ENCODE measurements around the gene TMUB1.

Gene TMUB1

DNA sequence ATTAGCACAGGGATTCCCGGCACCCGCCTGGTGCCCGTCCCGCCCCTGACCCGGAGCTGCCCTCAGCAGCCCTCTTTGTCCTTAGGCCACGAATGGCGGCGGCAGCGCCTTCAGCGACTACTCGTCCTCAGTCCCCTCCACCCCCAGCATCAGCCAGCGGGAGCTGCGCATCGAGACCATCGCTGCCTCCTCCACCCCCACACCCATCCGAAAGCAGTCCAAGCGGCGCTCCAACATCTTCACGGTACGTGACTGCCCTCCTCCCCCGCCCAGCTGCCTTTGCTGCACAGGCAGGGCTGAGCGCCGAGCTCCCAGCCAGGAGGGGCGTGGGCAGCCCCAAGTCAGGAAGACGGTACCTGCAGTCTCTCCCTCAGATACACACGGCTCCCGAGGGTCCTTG lies 36.6 kb upstream of the TMUB1 start:
- TF ChIP-seq, protein P1, sequence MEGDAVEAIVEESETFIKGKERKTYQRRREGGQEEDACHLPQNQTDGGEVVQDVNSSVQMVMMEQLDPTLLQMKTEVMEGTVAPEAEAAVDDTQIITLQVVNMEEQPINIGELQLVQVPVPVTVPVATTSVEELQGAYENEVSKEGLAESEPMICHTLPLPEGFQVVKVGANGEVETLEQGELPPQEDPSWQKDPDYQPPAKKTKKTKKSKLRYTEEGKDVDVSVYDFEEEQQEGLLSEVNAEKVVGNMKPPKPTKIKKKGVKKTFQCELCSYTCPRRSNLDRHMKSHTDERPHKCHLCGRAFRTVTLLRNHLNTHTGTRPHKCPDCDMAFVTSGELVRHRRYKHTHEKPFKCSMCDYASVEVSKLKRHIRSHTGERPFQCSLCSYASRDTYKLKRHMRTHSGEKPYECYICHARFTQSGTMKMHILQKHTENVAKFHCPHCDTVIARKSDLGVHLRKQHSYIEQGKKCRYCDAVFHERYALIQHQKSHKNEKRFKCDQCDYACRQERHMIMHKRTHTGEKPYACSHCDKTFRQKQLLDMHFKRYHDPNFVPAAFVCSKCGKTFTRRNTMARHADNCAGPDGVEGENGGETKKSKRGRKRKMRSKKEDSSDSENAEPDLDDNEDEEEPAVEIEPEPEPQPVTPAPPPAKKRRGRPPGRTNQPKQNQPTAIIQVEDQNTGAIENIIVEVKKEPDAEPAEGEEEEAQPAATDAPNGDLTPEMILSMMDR (conservative IDR thresholded peaks at IDR 0.05; ENCODE audit: low read depth, low read length) = no peak
- Histone ChIP-seq H3K36me3 (ENCODE audit: insufficient read depth) (peaks cover 11% of the 10 kb centered on the region; the same call in 1 of the 2 replicates), H3K9ac (no peak overlapping the region), H3K4me1 (ENCODE audit: low read depth, poor library complexity, severe bottlenecking) (no peaks in the 10 kb centered on the region), H4K20me1 (ENCODE audit: insufficient read depth) (no peaks in the 10 kb centered on the region), H2AFZ (ENCODE audit: low read depth) (no peak overlapping the region), H3K27ac (no peak overlapping the region), H3K79me2 (ENCODE audit: insufficient read depth, low read depth) (no peaks in the 10 kb centered on the region), H3K27me3 (ENCODE audit: insufficient read depth, low read depth) (no peaks in the 10 kb centered on the region), H3K4me2 (no peak overlapping the region), H3K4me3 (IDR thresholded peaks at IDR 0.05; ENCODE audit: insufficient read depth, low read depth, low read length) (no peak overlapping the region)

- no peaks in the 10 kb centered on the region for H4K20me1 ChIP-seq (ENCODE audit: insufficient read depth)
- H3K4me3 ChIP-seq (IDR thresholded peaks at IDR 0.05; ENCODE audit: insufficient read depth, low read depth, low read length) = no peak overlapping the region
- H3K9ac ChIP-seq = no peak overlapping the region
- TF ChIP-seq, protein P1 (conservative IDR thresholded peaks at IDR 0.05; ENCODE audit: low read depth, low read length) = no peak
- H3K4me2 ChIP-seq = no peak overlapping the region
- H3K79me2 ChIP-seq (ENCODE audit: insufficient read depth, low read depth) = no peaks in the 10 kb centered on the region
- no peaks in the 10 kb centered on the region for H3K4me1 ChIP-seq (ENCODE audit: low read depth, poor library complexity, severe bottlenecking)
- H3K27me3 ChIP-seq (ENCODE audit: insufficient read depth, low read depth) = no peaks in the 10 kb centered on the region
- H3K36me3 ChIP-seq (ENCODE audit: insufficient read depth) = peaks cover 8% of the 10 kb centered on the region; the same call in 1 of the 2 replicates
- no peak overlapping the region for H2AFZ ChIP-seq (ENCODE audit: low read depth)
- H3K27ac ChIP-seq = no peak overlapping the region
These were observed 35.7 kb upstream of the TMUB1 start for GRCh38 chr7:151119055-151119415.

GRCh38 chr7:151118108-151119054 lies 35.1 kb upstream of the TMUB1 start:
- H3K27ac ChIP-seq = no peak overlapping the region
- H4K20me1 ChIP-seq (ENCODE audit: insufficient read depth) = no peaks in the 10 kb centered on the region
- peaks cover 5% of the 10 kb centered on the region; the same call in 1 of the 2 replicates for H3K36me3 ChIP-seq (ENCODE audit: insufficient read depth)
- H3K4me2 ChIP-seq = no peak overlapping the region
- no peaks in the 10 kb centered on the region for H3K4me1 ChIP-seq (ENCODE audit: low read depth, poor library complexity, severe bottlenecking)
- TF ChIP-seq, protein P1 (conservative IDR thresholded peaks at IDR 0.05; ENCODE audit: low read depth, low read length) = no peak
- peaks cover 1% of the 10 kb centered on the region; the same call in 1 of the 2 replicates for H3K79me2 ChIP-seq (ENCODE audit: insufficient read depth, low read depth)
- H3K4me3 ChIP-seq (IDR thresholded peaks at IDR 0.05; ENCODE audit: insufficient read depth, low read depth, low read length) = no peak overlapping the region
- no peaks in the 10 kb centered on the region for H3K27me3 ChIP-seq (ENCODE audit: insufficient read depth, low read depth)
- H2AFZ ChIP-seq (ENCODE audit: low read depth) = no peak overlapping the region
- H3K9ac ChIP-seq = no peak overlapping the region

- no peaks in the 10 kb centered on the region for H3K27me3 ChIP-seq (ENCODE audit: insufficient read depth, low read depth)
- TF ChIP-seq, protein P1 (conservative IDR thresholded peaks at IDR 0.05; ENCODE audit: low read depth, low read length) = no peak
- H3K27ac ChIP-seq = no peak overlapping the region
- no peaks in the 10 kb centered on the region; the same call in 1 of the 2 replicates for H4K20me1 ChIP-seq (ENCODE audit: insufficient read depth)
- peaks cover 5% of the 10 kb centered on the region; the same call in 1 of the 2 replicates for H3K36me3 ChIP-seq (ENCODE audit: insufficient read depth)
- peaks cover 10% of the 10 kb centered on the region; the same call in 1 of the 2 replicates for H3K79me2 ChIP-seq (ENCODE audit: insufficient read depth, low read depth)
- no peak overlapping the region for H3K9ac ChIP-seq
- no peaks in the 10 kb centered on the region for H3K4me1 ChIP-seq (ENCODE audit: low read depth, poor library complexity, severe bottlenecking)
- H3K4me2 ChIP-seq = no peak overlapping the region
- no peak overlapping the region for H3K4me3 ChIP-seq (IDR thresholded peaks at IDR 0.05; ENCODE audit: insufficient read depth, low read depth, low read length)
- H2AFZ ChIP-seq (ENCODE audit: low read depth) = no peak overlapping the region
These were observed 34.3 kb upstream of the TMUB1 start for GRCh38 chr7:151117565-151117964.

All from KMS-11 (cell line).